Urinary bladder (tissue), 4 donors: ENCODE data around the gene MCRIP2. TPM values are rescaled to one million over a fixed set of nuclear protein-coding genes. Genes with fewer than 3 reads are reported as not detected.
A peak's percentile ranks its signal among the peaks of the same experiment; 100 is the strongest.

Experiments used
- DNase-seq: peaks from one replicate; pipeline ENCODE4 v3.0.0-alpha.2; 2015; ENCODE audit errors: extremely low spot score
- H3K27ac ChIP-seq: one replicate; pipeline ENCODE4 v1.5.1; 2013; ENCODE audit warnings: low read depth, mild to moderate bottlenecking, moderate library complexity
- H3K36me3 ChIP-seq: one replicate; pipeline ENCODE4 v1.6.1; 2013; ENCODE audit warnings: mild to moderate bottlenecking, moderate library complexity; ENCODE audit not compliant: insufficient read depth
- H3K4me1 ChIP-seq: one replicate; pipeline ENCODE4 v1.6.1; 2013; ENCODE audit warnings: mild to moderate bottlenecking, moderate library complexity; ENCODE audit not compliant: insufficient read depth
- H3K4me3 ChIP-seq: one replicate; pipeline ENCODE4 v1.5.1; 2013; ENCODE audit warnings: low read depth, low read length
- WGBS: extraction: QIAGEN DNeasy Blood & Tissue Kit; methylation state at CpG from one replicate; pipeline ENCODE4 v1.1.7; 2013; 5-methylcytosine and 5-hydroxymethylcytosine counted together
- polyA plus RNA-seq: library from polyadenylated mRNA; stranded (reverse); fragments of 200-250 nt; gene quantifications from one replicate; pipeline ENCODE4 v1.2.3, GENCODE V29; 2013
- total RNA-seq: library from RNA; depleted of rRNA; stranded (reverse); fragments of >200 nt; gene quantifications from one replicate; pipeline ENCODE4 v1.2.3, GENCODE V29; 2014
- donor health status: healthy with polysubstance abuse.
- donor health status: healthy.

MCRIP2 gene
- total and polyA plus RNA-seq, 2 donors: 5.1 to 42.6 TPM

GRCh38 chr16:670485-671352 is 29.1 kb downstream of the MCRIP2 start:
- WGBS: 91% methylated on average over 52 of the region's 52 CpGs
- Histone ChIP-seq H3K4me1 (no peaks in the 10 kb centered on the region), H3K36me3 (no peaks in the 10 kb centered on the region), H3K27ac (no peak overlapping the region), H3K4me3 (no peak overlapping the region)
- no peak for DNase-seq

GRCh38 chr16:671353-672131 is 29.9 kb downstream of the MCRIP2 start:
- no peaks in the 10 kb centered on the region for H3K36me3 ChIP-seq
- 86% methylated on average over 40 of the region's 40 CpGs for WGBS
- H3K4me1 ChIP-seq: no peaks in the 10 kb centered on the region
- DNase-seq: no peak
- no peak overlapping the region for H3K4me3 ChIP-seq
- no peak overlapping the region for H3K27ac ChIP-seq

GRCh38 chr16:672371-672770 is 30.7 kb downstream of the MCRIP2 start:
- no peak overlapping the region for H3K4me3 ChIP-seq
- no peaks in the 10 kb centered on the region for H3K36me3 ChIP-seq
- no peak overlapping the region for H3K27ac ChIP-seq
- H3K4me1 ChIP-seq: no peaks in the 10 kb centered on the region
- no peak for DNase-seq
- WGBS: 91% methylated on average over 19 of the region's 19 CpGs

DNA sequence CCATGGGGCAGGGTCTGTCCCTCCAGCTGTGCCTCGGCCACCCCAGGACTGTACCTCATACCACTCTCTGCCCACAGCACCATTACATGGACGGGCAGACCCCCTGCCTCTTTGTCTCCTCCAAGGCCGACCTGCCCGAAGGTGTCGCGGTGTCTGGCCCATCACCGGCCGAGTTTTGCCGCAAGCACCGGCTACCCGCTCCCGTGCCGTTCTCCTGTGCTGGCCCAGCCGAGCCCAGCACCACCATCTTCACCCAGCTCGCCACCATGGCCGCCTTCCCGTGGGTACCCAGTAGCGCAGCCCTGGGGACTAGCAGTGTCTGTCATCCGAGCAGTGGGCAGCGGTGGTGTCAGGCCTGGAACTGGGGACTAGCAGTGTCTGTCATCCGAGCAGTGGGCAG is 31.2 kb downstream of the MCRIP2 start:
- no peak overlapping the region for H3K27ac ChIP-seq
- 92% methylated on average over 21 of the region's 21 CpGs for WGBS
- no peak for DNase-seq
- H3K36me3 ChIP-seq: no peaks in the 10 kb centered on the region
- no peak overlapping the region for H3K4me3 ChIP-seq
- H3K4me1 ChIP-seq: no peaks in the 10 kb centered on the region

- H3K4me1 ChIP-seq: no peaks in the 10 kb centered on the region
- 91% methylated on average over 18 of the region's 18 CpGs for WGBS
- DNase-seq: no peak
- no peaks in the 10 kb centered on the region for H3K36me3 ChIP-seq
- H3K4me3 ChIP-seq: no peak overlapping the region
- no peak overlapping the region for H3K27ac ChIP-seq
Measured at GRCh38 chr16:673399-673991, 31.9 kb downstream of the MCRIP2 start.

DNA sequence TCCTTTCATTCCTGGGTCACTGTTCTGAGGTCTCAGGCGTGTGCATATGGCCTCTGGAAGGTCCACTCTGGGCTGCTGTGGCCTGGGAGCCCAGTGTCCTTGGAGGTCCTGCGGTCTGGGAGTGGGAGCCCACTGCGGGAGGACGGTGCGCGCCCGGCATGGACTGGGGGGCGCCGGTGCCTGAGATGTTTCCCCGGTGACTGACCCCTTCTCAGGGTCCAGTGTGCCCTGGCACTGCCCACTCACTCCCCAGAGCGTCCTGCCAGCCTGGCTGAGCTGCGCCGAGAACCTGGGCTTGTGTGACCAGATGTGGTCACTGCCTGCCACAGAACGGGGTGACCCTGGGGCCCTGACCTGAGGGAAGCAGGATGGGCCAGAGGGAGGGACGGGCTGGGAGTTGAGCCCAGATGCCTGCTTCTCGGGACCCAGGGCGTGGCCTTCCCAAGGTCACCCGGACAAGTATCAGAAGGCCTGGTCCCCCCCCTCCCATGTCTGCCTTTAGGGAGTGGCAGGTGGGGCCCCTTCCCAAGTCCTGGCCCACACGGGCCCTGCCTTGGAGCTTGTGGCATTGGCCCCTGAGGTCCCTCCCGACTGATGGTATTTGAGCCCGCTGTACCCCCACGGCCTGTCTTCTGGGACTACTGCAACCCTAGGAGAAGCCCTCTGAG is 32.7 kb downstream of the MCRIP2 start:
- no peak overlapping the region for H3K27ac ChIP-seq
- H3K36me3 ChIP-seq: no peaks in the 10 kb centered on the region
- no peaks in the 10 kb centered on the region for H3K4me1 ChIP-seq
- 81% methylated on average over 22 of the region's 22 CpGs for WGBS
- H3K4me3 ChIP-seq: no peak overlapping the region
- DNase-seq: no peak

DNA sequence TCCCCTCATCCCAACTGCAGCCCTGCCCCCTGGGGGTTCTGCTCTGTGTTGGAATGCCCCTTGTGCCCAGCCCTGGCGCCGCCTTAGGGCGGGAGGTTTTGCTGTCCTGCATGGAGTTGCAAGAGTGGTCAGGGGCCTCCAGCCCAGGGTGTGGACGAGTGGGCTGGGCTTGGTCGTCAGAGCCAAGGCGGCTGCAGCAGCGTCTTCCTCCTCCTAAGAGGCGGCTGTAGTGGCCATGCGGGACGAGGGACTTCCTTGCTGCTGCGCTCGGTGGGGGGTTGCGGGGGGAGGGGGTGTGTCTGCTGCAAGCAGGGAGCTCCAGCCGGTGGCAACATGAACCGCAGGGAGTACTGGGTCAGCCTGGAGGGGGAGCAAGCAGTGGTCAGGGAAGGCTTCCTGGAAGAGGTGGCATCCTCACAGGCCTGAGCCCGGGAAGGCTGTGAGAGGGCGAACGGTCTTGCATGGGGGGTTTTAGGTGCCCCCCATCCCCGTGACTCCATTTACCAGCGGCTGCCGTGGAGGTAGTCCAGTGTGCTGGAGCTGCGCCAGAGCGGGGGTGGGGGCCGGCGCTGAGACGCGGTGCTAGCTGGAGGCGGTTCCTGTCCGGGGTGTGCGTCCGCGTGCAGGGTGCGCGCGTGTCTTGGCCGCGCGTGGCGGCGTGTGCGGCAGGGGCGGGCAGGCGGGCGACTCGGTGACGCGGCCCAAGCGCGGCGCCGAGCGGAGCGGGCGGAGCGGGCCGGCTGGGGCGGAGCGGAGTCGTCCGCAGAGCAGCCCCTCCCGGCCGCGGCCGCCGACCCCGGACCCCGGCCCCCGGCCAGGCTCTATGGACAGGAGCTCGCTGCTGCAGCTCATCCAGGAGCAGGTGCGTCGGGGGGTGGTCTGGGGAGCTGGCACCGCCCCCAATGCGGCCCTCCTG is 33.6 kb downstream of the MCRIP2 start, which contains the start of gene RHBDL1:
TSS of gene RHBDL1 (plus strand) at position 704 of the 916 bp plus-strand sequence. CDS start at position 824, 120 bp downstream.
- Histone ChIP-seq H3K27ac (no peak within 1 kb of the TSS), H3K36me3 (no peaks in the 10 kb centered on the region), H3K4me3 (peak within 1 kb of the TSS; percentile 9), H3K4me1 (no peaks in the 10 kb centered on the region)
- DNase-seq: no peak
- WGBS: 3% methylated on average over 73 of the region's 73 CpGs

GRCh38 chr16:675884-676564 is 34.4 kb downstream of the MCRIP2 start:
- WGBS: 37% methylated on average over 25 of the region's 25 CpGs
- Histone ChIP-seq H3K4me1 (no peaks in the 10 kb centered on the region), H3K4me3 (no peak overlapping the region), H3K27ac (no peak overlapping the region), H3K36me3 (no peaks in the 10 kb centered on the region)
- DNase-seq: no peak

- H3K4me1 ChIP-seq: no peaks in the 10 kb centered on the region
- no peak overlapping the region for H3K27ac ChIP-seq
- H3K4me3 ChIP-seq: no peak overlapping the region
- H3K36me3 ChIP-seq: no peaks in the 10 kb centered on the region
- 88% methylated on average over 21 of the region's 21 CpGs for WGBS
- DNase-seq: no peak
Measured at GRCh38 chr16:676565-676902, 34.9 kb downstream of the MCRIP2 start.

- Histone ChIP-seq H3K4me3 (no peak overlapping the region), H3K27ac (no peak overlapping the region), H3K4me1 (no peaks in the 10 kb centered on the region), H3K36me3 (no peaks in the 10 kb centered on the region)
- WGBS: 63% methylated on average over 23 of the region's 23 CpGs
- peak; percentile 64 for DNase-seq
Measured at GRCh38 chr16:676913-677312, 35.3 kb downstream of the MCRIP2 start.

GRCh38 chr16:677316-678190 is 35.9 kb downstream of the MCRIP2 start:
- Histone ChIP-seq H3K27ac (no peak overlapping the region), H3K36me3 (peaks cover under 1% of the 10 kb centered on the region), H3K4me1 (no peaks in the 10 kb centered on the region), H3K4me3 (no peak overlapping the region)
- no peak for DNase-seq
- WGBS: 47% methylated on average over 57 of the region's 57 CpGs
